HepG2 (cell line): ENCODE data around the gene ZDHHC6. TPM values are rescaled to one million over a fixed set of nuclear protein-coding genes. Genes with fewer than 3 reads are reported as not detected.

Experiments
- ATAC-seq: fragments of 200-7000 bp; cut with Tn5 transposase; 3 replicates; pipeline ENCODE4 v1.9.1; 2020; ENCODE audit warnings: mild to moderate bottlenecking, moderate library complexity
- BruUV-seq: library from RNA; stranded (reverse); fragments of 400-500 nt; replicated peaks from 2 replicates; lab custom pipeline; 2021; lab: Mats Ljungman, UMichigan
- CTCF ChIA-PET: fragments of 300-600 bp; formaldehyde crosslinking; extraction: SDS; loops from one replicate; lab custom pipeline; 2021; ENCODE audit warnings: low total read pairs, inconsistent platforms, low intra/inter-chr PET ratio; lab: Yijun Ruan, JAX
- POLR2A ChIA-PET: fragments of 350-600 bp; sonication (Branson Sonifier 250); formaldehyde crosslinking; loops from one replicate; lab custom pipeline; 2020; ENCODE audit warnings: antibody characterized with exemption, inconsistent platforms; lab: Yijun Ruan, JAX
- DNase-seq: peaks from one replicate; pipeline ENCODE4 v3.0.0-alpha.2; 2015; ENCODE audit warnings: low spot score
- FAIRE-seq: peaks from 3 replicates; lab custom pipeline; 2011; peaks lifted over from hg19 to GRCh38; lab: Jason Lieb, UNC
- H2AFZ ChIP-seq: one replicate; pipeline ENCODE4 v1.6.1; 2011; ENCODE audit warnings: low read length, inconsistent platforms
- H3K27ac ChIP-seq: fragments of 300-600 bp; 3 replicates; pipeline ENCODE4 v1.8.0; 2011; ENCODE audit warnings: mixed run types, mild to moderate bottlenecking, mixed read lengths, low read length, inconsistent platforms; ENCODE audit not compliant: insufficient read depth; ENCODE audit errors: extremely low read length
- H3K27me3 ChIP-seq, 2 experiments: fragments of 200-600 bp in 1 of 2; 2 replicates in 1 of 2; 3 replicates in 1 of 2; pipeline versions ENCODE4 v1.6.0 to v1.8.0; 2011; ENCODE audit warnings: low read length in 2 of 2, mild to moderate bottlenecking in 2 of 2, moderate library complexity in 2 of 2, inconsistent platforms in 1 of 2; ENCODE audit not compliant: insufficient read depth in 2 of 2, control insufficient read depth in 1 of 2
- H3K36me3 ChIP-seq, 2 experiments: fragments of 200-600 bp in 1 of 2; replicated peaks in 1 of 2; 2 replicates in 1 of 2; 3 replicates in 1 of 2; pipeline versions ENCODE4 v1.5.1 to v1.8.0; 2011; ENCODE audit warnings: low read length in 2 of 2, inconsistent platforms in 1 of 2; ENCODE audit not compliant: insufficient read depth in 2 of 2, control insufficient read depth in 1 of 2
- H3K4me1 ChIP-seq: 2 replicates; pipeline ENCODE4 v1.5.1; 2012; ENCODE audit warnings: low read length, inconsistent platforms; ENCODE audit not compliant: insufficient read depth
- H3K4me2 ChIP-seq: 2 replicates; pipeline ENCODE4 v1.6.0; 2011; ENCODE audit warnings: low read depth, low read length, inconsistent platforms
- H3K4me3 ChIP-seq, 3 experiments: fragments of 200-600 bp in 1 of 3; sonication (generic), shearing (Covaris generic) in 1 of 3; replicated peaks in 1 of 3; 2 replicates each; pipeline ENCODE4 v1.5.1; 2011 to 2016; ENCODE audit warnings: low read length in 3 of 3, inconsistent platforms in 2 of 3, low read depth in 2 of 3, mild to moderate bottlenecking in 2 of 3, control low read depth in 1 of 3, mixed read lengths in 1 of 3; ENCODE audit not compliant: insufficient read depth in 1 of 3
- H3K79me2 ChIP-seq: one replicate; pipeline ENCODE4 v1.6.1; 2011; ENCODE audit warnings: low read length, inconsistent platforms; ENCODE audit not compliant: insufficient read depth
- H3K9ac ChIP-seq: 2 replicates; pipeline ENCODE4 v1.6.0; 2011; ENCODE audit warnings: mild to moderate bottlenecking, low read depth, low read length, inconsistent platforms; ENCODE audit not compliant: insufficient read depth
- H3K9me3 ChIP-seq: 2 replicates; pipeline ENCODE4 v1.5.1; 2012; ENCODE audit warnings: mild to moderate bottlenecking, low read length
- H4K20me1 ChIP-seq: 2 replicates; pipeline ENCODE4 v1.6.0; 2011; ENCODE audit warnings: inconsistent platforms, mild to moderate bottlenecking, low read length, moderate library complexity; ENCODE audit not compliant: insufficient read depth
- KAT7 ChIP-seq: IDR thresholded peaks from 2 replicates; pipeline ENCODE4 v1.6.1; 2018; ENCODE audit warnings: borderline replicate concordance, missing compliant biosample characterization
- KLF6 ChIP-seq: IDR thresholded peaks from 2 replicates; pipeline ENCODE4 v1.8.0; 2016; ENCODE audit warnings: missing biosample characterization, missing genetic modification reagents
- MAFG ChIP-seq: sonication (generic); formaldehyde crosslinking; IDR thresholded peaks from 2 replicates; pipeline ENCODE4 v1.5.1; 2020; ENCODE audit warnings: mild to moderate bottlenecking, missing genetic modification reagents
- PAF1 ChIP-seq: IDR thresholded peaks from 2 replicates; pipeline ENCODE4 v1.6.1; 2016; ENCODE audit warnings: missing genetic modification reagents, missing compliant biosample characterization
- REXO4 ChIP-seq: sonication (generic); formaldehyde crosslinking; IDR thresholded peaks from 2 replicates; pipeline ENCODE4 v1.8.0; 2022; ENCODE audit warnings: missing genetic modification reagents, mild to moderate bottlenecking, borderline replicate concordance
- SCMH1 ChIP-seq: sonication (generic); formaldehyde crosslinking; IDR thresholded peaks from 2 replicates; pipeline ENCODE4 v1.9.0; 2021; ENCODE audit warnings: missing genetic modification reagents, mild to moderate bottlenecking, borderline replicate concordance
- ZIK1 ChIP-seq: sonication (generic); formaldehyde crosslinking; IDR thresholded peaks from 2 replicates; pipeline ENCODE4 v1.5.0; 2020; ENCODE audit warnings: mild to moderate bottlenecking, low read depth, missing genetic modification reagents, borderline replicate concordance
- ZMYM3 ChIP-seq: sonication (generic); formaldehyde crosslinking; IDR thresholded peaks from 2 replicates; pipeline ENCODE4 v1.5.1; 2020; ENCODE audit warnings: mild to moderate bottlenecking, missing genetic modification reagents
- ZNF431 ChIP-seq: sonication (generic); formaldehyde crosslinking; IDR thresholded peaks from 2 replicates; pipeline ENCODE4 v1.9.0; 2022; ENCODE audit warnings: missing genetic modification reagents, low read depth, mild to moderate bottlenecking, borderline replicate concordance
- WGBS: methylation state at CpG from one replicate; pipeline ENCODE4 v1.1.6; 2017; ENCODE audit warnings: low lambda C conversion rate; 5-methylcytosine and 5-hydroxymethylcytosine counted together
- in situ Hi-C: cut with HindIII; loops from 2 replicates; pipeline ENCODE4 v1.10.0; 2017; ENCODE audit warnings: low pct_unique_long_range_greater_than_20kb; ENCODE audit not compliant: extremely low pct_ligation_motif_present
- intact Hi-C: fragments of 100-400 bp; cut with micrococcal nuclease; formaldehyde crosslinking; loops from one replicate; pipeline ENCODE4 v1.10.0; 2022; ENCODE audit not compliant: unreplicated experiment
- polyA plus RNA-seq, 8 experiments: library from polyadenylated mRNA; depleted of rRNA in 3 of 8; stranded (reverse) in 7 of 8; unstranded in 1 of 8; fragments of >200 nt; fragmentation: Illumina TruSeq in 4 of 8; extraction: Trizol in 4 of 8; gene quantifications; 2 replicates each; pipeline versions ENCODE4 v1.2.1 to v1.2.3, GENCODE V29; 2011 to 2016; ENCODE audit warnings: low read depth in 4 of 8, missing spikeins in 1 of 8, mixed read lengths in 1 of 8; ENCODE audit not compliant: insufficient read depth in 1 of 8
- total RNA-seq, 5 experiments: library from RNA; depleted of rRNA; stranded (reverse); fragments of >200 nt; fragmentation: Illumina TruSeq; extraction: Trizol; gene quantifications; 2 replicates each; pipeline ENCODE4 v1.2.3, GENCODE V29; 2016; ENCODE audit warnings: low read depth in 1 of 5

Gene ZDHHC6
- total and polyA plus RNA-seq, 2 of the 13 experiments (the other 11 are each of a cell fraction or from before 2014, with no cell fraction given): 20.9 to 49.4 TPM

DNA sequence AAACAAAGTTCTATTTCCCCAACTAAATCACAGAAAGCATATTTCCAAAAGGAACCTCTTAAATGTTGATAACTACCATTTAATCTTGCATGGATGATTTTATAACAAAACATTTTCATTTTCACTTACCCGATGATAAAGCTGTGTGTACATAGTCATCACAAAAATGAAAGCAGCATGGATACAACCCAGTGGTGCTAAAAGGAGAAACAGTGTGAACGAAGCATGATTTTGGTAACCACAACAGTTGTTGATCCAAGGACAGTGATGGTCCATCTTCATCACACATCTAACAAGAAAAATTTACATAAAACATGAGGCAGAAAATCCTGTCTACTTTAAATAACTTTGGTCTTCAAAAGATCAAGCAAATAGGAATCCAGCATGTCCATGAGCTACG is 4.7 kb downstream of the ZDHHC6 start:
- in situ Hi-C loops: loop anchor here (25.0 kb wide), 2 partner anchors 105 to 305 kb away; no protein-coding TSS in a partner anchor

DNA sequence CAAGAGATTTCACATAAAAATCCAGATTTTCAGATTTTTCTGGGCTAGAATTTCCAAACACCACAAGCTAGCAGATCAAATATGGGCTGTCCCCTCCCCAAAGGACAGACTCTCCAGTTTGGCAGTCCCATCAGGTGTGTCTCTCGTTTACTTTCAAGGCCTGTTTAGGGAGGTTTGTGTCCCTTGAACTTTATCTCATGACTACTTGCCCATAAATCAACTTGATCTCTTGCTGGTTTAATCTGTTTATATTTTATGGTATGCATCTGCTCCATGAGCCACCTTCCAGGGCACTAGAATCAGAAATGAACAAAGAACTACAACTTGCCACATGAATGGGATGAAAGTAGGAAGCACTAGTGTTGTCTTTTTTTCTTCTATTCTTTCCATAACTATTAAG is 5.2 kb downstream of the ZDHHC6 start:
- Histone ChIP-seq H3K9me3 (no peaks in the 10 kb centered on the region), H3K36me3 (peaks cover 7 to 38% of the 10 kb centered on the region in 2 experiments), H3K79me2 (peaks cover 16% of the 10 kb centered on the region), H3K4me3 (no peak overlapping the region), H3K27me3 (no peaks in the 10 kb centered on the region; a peak in 1 of 5 replicates), H2AFZ (no peak overlapping the region), H3K9ac (no peak overlapping the region), H4K20me1 (no peaks in the 10 kb centered on the region), H3K4me2 (no peak overlapping the region), H3K4me1 (peaks cover 20% of the 10 kb centered on the region), H3K27ac (no peak overlapping the region)
- in situ Hi-C loops: loop anchor here (25.0 kb wide), 2 partner anchors 104 to 304 kb away; no protein-coding TSS in a partner anchor
- no peak for DNase-seq
- 88% methylated on average over 1 of the region's 1 CpG for WGBS
- no TSS peak for BruUV-seq
- intact Hi-C loops: no loop called here
- ChIA-PET POLR2A (no interaction called here), CTCF (no interaction called here)
- ATAC-seq: no peak
- no peak for TF ChIP-seq SCMH1 (CRISPR knock-in tag)
- TF ChIP-seq MAFG (CRISPR knock-in tag): no peak
- TF ChIP-seq KAT7 (CRISPR knock-in tag): no peak
- TF ChIP-seq ZIK1 (CRISPR knock-in tag): no peak
- FAIRE-seq: no peak

More for the DNA sequence above, 4.7 kb downstream of the ZDHHC6 start:
- no peaks in the 10 kb centered on the region for H4K20me1 ChIP-seq
- H2AFZ ChIP-seq: no peak overlapping the region
- FAIRE-seq (no peak), ATAC-seq (no peak), DNase-seq (no peak)
- peaks cover 20% of the 10 kb centered on the region for H3K4me1 ChIP-seq
- CTCF ChIA-PET: no interaction called here
- H3K9ac ChIP-seq: no peak overlapping the region
- no peaks in the 10 kb centered on the region for H3K9me3 ChIP-seq
- POLR2A ChIA-PET: no interaction called here
- H3K79me2 ChIP-seq: peaks cover 17% of the 10 kb centered on the region
- H3K27me3 ChIP-seq: no peaks in the 10 kb centered on the region; a peak in 1 of 5 replicates
- peaks cover 7 to 36% of the 10 kb centered on the region in 2 experiments for H3K36me3 ChIP-seq
- H3K4me3 ChIP-seq: no peak overlapping the region
- H3K4me2 ChIP-seq: no peak overlapping the region
- WGBS: 93% methylated on average over 3 of the region's 3 CpGs
- H3K27ac ChIP-seq: no peak overlapping the region
- intact Hi-C loops: no loop called here
- TF ChIP-seq ZMYM3 (no peak), REXO4 (CRISPR knock-in tag) (no peak), ZNF431 (CRISPR knock-in tag) (no peak), KLF6 (CRISPR knock-in tag) (no peak), PAF1 (no peak)
- no TSS peak for BruUV-seq
